Measurements from ENCODE around the gene CADM2.
"Not testable (repeated sequence)": the region's sequence is repeated elsewhere in the genome, so short reads cannot be mapped to it uniquely, and the experiment has no call there.

CADM2 gene

DNA sequence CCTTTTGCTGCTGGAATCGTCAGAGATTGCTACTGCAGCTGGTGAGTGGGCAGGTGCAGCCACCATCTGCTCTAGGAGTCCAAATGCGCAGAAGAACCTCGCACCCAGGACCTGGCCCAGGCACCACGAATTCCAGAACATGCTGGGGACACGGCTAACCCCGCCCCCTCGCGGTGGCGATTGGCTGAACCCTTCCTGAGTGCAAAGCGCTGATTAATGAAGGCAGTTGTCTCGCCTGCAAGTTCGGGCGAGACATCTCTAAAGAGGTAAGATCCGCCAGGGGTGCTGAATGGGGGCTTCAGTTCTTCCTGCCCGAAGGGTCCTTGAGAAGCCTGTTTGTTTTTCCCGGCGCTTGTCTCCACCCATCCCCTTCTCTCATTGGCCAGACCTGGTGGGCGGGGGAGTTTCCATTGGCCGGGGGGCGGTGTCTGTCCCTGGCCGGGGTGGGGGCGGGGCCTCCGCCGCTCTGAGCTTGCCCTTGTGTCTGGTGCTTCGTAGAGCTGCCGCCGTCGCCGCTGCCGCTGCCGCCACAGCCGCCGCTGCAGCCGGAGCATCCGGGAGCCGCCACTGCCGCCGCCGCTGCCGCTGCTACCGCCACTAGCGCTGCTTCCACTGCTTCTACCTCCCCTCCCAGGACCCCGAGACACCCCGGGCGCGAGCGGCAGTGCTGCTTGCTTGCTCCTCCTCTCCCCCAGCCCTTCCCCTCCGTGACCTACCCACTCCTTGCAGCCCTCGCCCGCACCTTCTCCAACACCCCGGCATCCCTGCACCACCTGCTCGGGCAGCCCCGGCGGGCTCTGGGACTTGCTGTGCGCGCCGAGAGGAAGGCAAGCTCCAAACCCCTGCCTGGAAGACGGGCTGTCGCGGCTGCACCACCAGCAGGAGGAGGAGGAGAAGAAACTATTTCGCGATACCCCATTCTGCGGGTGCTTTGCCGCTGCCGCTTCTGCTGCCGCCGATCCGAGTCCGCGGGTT lies at the start of gene CADM2:
TSS of gene CADM2 (plus strand) at position 495 of the 975 bp plus-strand sequence.
- H3K4me1 Mint-ChIP-seq (ENCODE audit: low read depth), result peaks cover 8% of the 10 kb centered on the region
- H3K4me3 Mint-ChIP-seq, result peak within 1 kb of the TSS; percentile 52
- H3K27me3 Mint-ChIP-seq (ENCODE audit: low read depth), result peaks cover 30% of the 10 kb centered on the region
- no peaks in the 10 kb centered on the region for H3K9me3 Mint-ChIP-seq
- H3K27ac Mint-ChIP-seq, result no peak within 1 kb of the TSS
- H3K36me3 Mint-ChIP-seq (ENCODE audit: low read depth), result no peaks in the 10 kb centered on the region

DNA sequence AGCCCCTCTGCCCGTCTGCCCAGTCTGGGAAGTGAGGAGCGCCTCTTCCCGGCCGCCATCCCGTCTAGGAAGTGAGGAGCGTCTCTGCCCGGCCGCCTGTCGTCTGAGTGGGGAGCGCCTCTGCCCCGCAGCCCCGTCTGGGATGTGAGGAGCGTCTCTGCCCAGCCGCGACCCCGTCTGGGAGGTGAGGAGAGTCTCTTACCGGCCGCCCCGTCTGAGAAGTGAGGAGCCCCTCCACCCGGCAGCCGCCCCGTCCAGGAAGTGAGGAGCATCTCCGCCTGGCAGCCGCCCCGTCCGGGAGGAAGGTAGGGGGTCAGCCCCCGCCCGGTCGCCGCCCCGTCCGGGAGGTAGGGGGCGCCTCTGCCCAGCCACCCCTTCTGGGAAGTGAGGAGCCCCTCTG lies 40.2 kb upstream of the CADM2 start:
- H3K9me3 Mint-ChIP-seq, result peaks cover 23% of the 10 kb centered on the region
- H3K27ac Mint-ChIP-seq; H3K27me3 Mint-ChIP-seq (ENCODE audit: low read depth); H3K4me3 Mint-ChIP-seq; H3K36me3 Mint-ChIP-seq (ENCODE audit: low read depth); H3K4me1 Mint-ChIP-seq (ENCODE audit: low read depth): not testable (repeated sequence)

- no peaks in the 10 kb centered on the region for H3K36me3 Mint-ChIP-seq (ENCODE audit: low read depth)
- H3K27me3 Mint-ChIP-seq (ENCODE audit: low read depth), result no peaks in the 10 kb centered on the region
- no peaks in the 10 kb centered on the region for H3K4me1 Mint-ChIP-seq (ENCODE audit: low read depth)
- no peak overlapping the region for H3K27ac Mint-ChIP-seq
- peaks cover 12% of the 10 kb centered on the region for H3K9me3 Mint-ChIP-seq
- H3K4me3 Mint-ChIP-seq, result no peak overlapping the region
Observed at GRCh38 chr3:84922682-84923081, 36.1 kb upstream of the CADM2 start.

- H3K36me3 Mint-ChIP-seq (ENCODE audit: low read depth), result no peaks in the 10 kb centered on the region
- H3K4me3 Mint-ChIP-seq, result no peak overlapping the region
- peaks cover 9% of the 10 kb centered on the region for H3K9me3 Mint-ChIP-seq
- no peaks in the 10 kb centered on the region for H3K27me3 Mint-ChIP-seq (ENCODE audit: low read depth)
- no peak overlapping the region for H3K27ac Mint-ChIP-seq
- no peaks in the 10 kb centered on the region for H3K4me1 Mint-ChIP-seq (ENCODE audit: low read depth)
Observed at GRCh38 chr3:84925571-84925970, 33.2 kb upstream of the CADM2 start.

GRCh38 chr3:84943379-84943778 lies 15.4 kb upstream of the CADM2 start:
- Mint-ChIP-seq H3K9me3 (peaks cover 3% of the 10 kb centered on the region), H3K27me3 (ENCODE audit: low read depth) (no peaks in the 10 kb centered on the region), H3K36me3 (ENCODE audit: low read depth) (no peaks in the 10 kb centered on the region), H3K27ac (no peak overlapping the region), H3K4me1 (ENCODE audit: low read depth) (no peaks in the 10 kb centered on the region), H3K4me3 (no peak overlapping the region)

DNA sequence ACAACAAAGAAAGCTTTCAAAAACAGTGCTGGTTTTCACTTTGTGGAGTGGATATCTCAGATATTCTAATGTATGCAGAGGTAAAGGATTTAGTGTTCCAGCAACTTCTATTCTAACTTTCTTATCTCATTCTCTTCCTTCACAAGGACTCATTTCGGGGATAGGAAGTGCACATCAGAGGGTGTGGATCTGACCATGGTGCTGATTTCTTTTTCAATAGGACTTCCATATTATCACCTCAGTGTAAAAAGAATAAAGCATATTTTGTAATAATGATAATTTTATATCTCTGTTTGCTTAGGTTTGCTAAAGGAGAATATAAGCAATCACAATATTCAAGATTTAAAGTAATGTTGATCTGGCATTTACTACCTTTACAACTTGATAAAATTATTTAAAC lies 12.5 kb upstream of the CADM2 start:
- H3K4me3 Mint-ChIP-seq, result no peak overlapping the region
- peaks cover 8% of the 10 kb centered on the region for H3K9me3 Mint-ChIP-seq
- no peak overlapping the region for H3K27ac Mint-ChIP-seq
- no peaks in the 10 kb centered on the region for H3K4me1 Mint-ChIP-seq (ENCODE audit: low read depth)
- no peaks in the 10 kb centered on the region for H3K36me3 Mint-ChIP-seq (ENCODE audit: low read depth)
- H3K27me3 Mint-ChIP-seq (ENCODE audit: low read depth), result no peaks in the 10 kb centered on the region

DNA sequence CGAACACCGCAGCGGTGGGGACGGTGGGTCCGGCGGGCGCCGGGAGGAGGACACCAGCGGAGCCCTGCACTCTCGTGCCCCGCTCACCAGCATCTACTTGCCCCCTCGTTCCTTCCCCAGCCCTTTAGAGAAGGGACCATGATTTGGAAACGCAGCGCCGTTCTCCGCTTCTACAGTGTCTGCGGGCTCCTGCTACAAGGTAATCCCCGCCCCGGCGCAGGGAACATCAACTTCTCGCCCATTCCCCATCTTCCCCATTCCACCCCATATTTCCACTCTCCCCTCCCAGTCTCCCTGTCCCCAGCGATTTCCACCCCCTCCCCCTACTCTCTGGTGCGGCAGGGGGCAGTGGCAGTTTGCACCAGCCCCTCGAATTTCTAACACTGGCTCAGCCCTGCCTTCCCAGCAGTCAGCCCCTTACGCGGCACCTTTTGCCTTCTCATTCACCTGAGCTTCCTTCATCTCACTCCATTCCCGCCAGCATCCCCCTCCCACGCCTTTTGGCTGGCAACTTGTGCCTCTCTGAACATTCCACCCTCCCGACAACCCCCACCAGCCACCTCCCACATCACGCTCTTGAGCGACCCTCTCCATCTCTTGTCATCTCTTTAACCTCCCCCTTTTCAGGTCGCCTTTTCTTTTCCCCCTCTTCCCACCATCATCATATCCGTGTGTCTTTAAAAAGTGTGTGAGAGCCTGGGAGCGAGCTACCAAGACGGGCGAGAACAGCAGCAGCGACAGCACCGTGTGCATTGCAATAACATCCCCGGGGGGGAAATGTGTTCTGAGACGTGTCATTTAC lies 882 bp downstream of the CADM2 start:
- no peaks in the 10 kb centered on the region for H3K9me3 Mint-ChIP-seq
- H3K27me3 Mint-ChIP-seq (ENCODE audit: low read depth), result peaks cover 30% of the 10 kb centered on the region
- peak overlapping the region; percentile 52 for H3K4me3 Mint-ChIP-seq
- peak overlapping the region; percentile 49 for H3K27ac Mint-ChIP-seq
- peaks cover 8% of the 10 kb centered on the region for H3K4me1 Mint-ChIP-seq (ENCODE audit: low read depth)
- H3K36me3 Mint-ChIP-seq (ENCODE audit: low read depth), result no peaks in the 10 kb centered on the region

- H3K36me3 Mint-ChIP-seq (ENCODE audit: low read depth), result no peaks in the 10 kb centered on the region
- H3K9me3 Mint-ChIP-seq, result no peaks in the 10 kb centered on the region
- peaks cover 8% of the 10 kb centered on the region for H3K4me1 Mint-ChIP-seq (ENCODE audit: low read depth)
- no peak overlapping the region for H3K27ac Mint-ChIP-seq
- no peak overlapping the region for H3K4me3 Mint-ChIP-seq
- peaks cover 30% of the 10 kb centered on the region for H3K27me3 Mint-ChIP-seq (ENCODE audit: low read depth)
Observed at GRCh38 chr3:84960581-84960980, 1.8 kb downstream of the CADM2 start.

- H3K36me3 Mint-ChIP-seq (ENCODE audit: low read depth), result no peaks in the 10 kb centered on the region
- H3K27me3 Mint-ChIP-seq (ENCODE audit: low read depth), result peaks cover 30% of the 10 kb centered on the region
- H3K27ac Mint-ChIP-seq, result no peak overlapping the region
- no peak overlapping the region for H3K4me3 Mint-ChIP-seq
- H3K9me3 Mint-ChIP-seq, result no peaks in the 10 kb centered on the region
- peaks cover 8% of the 10 kb centered on the region for H3K4me1 Mint-ChIP-seq (ENCODE audit: low read depth)
Observed at GRCh38 chr3:84961011-84961410, 2.2 kb downstream of the CADM2 start.

- Mint-ChIP-seq H3K27ac (no peak overlapping the region), H3K36me3 (ENCODE audit: low read depth) (no peaks in the 10 kb centered on the region), H3K4me1 (ENCODE audit: low read depth) (peaks cover 8% of the 10 kb centered on the region), H3K9me3 (no peaks in the 10 kb centered on the region), H3K4me3 (no peak overlapping the region), H3K27me3 (ENCODE audit: low read depth) (peaks cover 30% of the 10 kb centered on the region)
Observed at GRCh38 chr3:84961521-84962255, 2.9 kb downstream of the CADM2 start.

- H3K36me3 Mint-ChIP-seq (ENCODE audit: low read depth), result no peaks in the 10 kb centered on the region
- H3K4me1 Mint-ChIP-seq (ENCODE audit: low read depth), result peaks cover 8% of the 10 kb centered on the region
- H3K27ac Mint-ChIP-seq, result no peak overlapping the region
- peaks cover 30% of the 10 kb centered on the region for H3K27me3 Mint-ChIP-seq (ENCODE audit: low read depth)
- H3K9me3 Mint-ChIP-seq, result no peaks in the 10 kb centered on the region
- H3K4me3 Mint-ChIP-seq, result no peak overlapping the region
Observed at GRCh38 chr3:84962415-84962814, 3.6 kb downstream of the CADM2 start.

GRCh38 chr3:84963137-84963536 lies 4.3 kb downstream of the CADM2 start:
- H3K27ac Mint-ChIP-seq, result no peak overlapping the region
- H3K4me1 Mint-ChIP-seq (ENCODE audit: low read depth), result peaks cover 8% of the 10 kb centered on the region
- H3K36me3 Mint-ChIP-seq (ENCODE audit: low read depth), result no peaks in the 10 kb centered on the region
- no peak overlapping the region for H3K4me3 Mint-ChIP-seq
- no peaks in the 10 kb centered on the region for H3K9me3 Mint-ChIP-seq
- H3K27me3 Mint-ChIP-seq (ENCODE audit: low read depth), result peaks cover 30% of the 10 kb centered on the region

DNA sequence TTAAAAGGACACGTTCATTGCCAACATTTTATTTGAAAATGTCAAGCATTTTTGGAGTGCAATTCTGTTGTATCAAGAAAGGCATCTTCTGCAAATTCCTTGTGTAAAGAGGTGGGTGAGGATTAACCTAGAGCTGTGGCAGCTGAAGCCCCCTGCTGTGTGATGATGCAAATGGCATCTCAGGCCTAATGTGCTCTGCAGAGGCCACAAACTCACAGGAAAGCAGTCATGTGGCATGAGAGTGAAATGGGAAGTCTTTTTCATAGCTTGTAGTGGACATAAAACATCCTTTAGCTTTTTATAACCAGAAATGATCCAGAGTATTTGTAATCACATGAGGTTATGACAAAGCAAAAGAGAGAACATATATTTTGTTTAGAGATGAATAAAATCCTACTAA lies 6.4 kb downstream of the CADM2 start:
- no peak overlapping the region for H3K4me3 Mint-ChIP-seq
- H3K9me3 Mint-ChIP-seq, result no peaks in the 10 kb centered on the region
- H3K36me3 Mint-ChIP-seq (ENCODE audit: low read depth), result no peaks in the 10 kb centered on the region
- no peak overlapping the region for H3K27ac Mint-ChIP-seq
- peaks cover 21% of the 10 kb centered on the region for H3K27me3 Mint-ChIP-seq (ENCODE audit: low read depth)
- H3K4me1 Mint-ChIP-seq (ENCODE audit: low read depth), result peaks cover 2% of the 10 kb centered on the region

- no peak overlapping the region for H3K27ac Mint-ChIP-seq
- H3K27me3 Mint-ChIP-seq (ENCODE audit: low read depth), result no peaks in the 10 kb centered on the region
- no peak overlapping the region for H3K4me3 Mint-ChIP-seq
- H3K36me3 Mint-ChIP-seq (ENCODE audit: low read depth), result no peaks in the 10 kb centered on the region
- no peaks in the 10 kb centered on the region for H3K9me3 Mint-ChIP-seq
- no peaks in the 10 kb centered on the region for H3K4me1 Mint-ChIP-seq (ENCODE audit: low read depth)
Observed at GRCh38 chr3:84967767-84968581, 9.2 kb downstream of the CADM2 start.
